Adipocyte (in vitro differentiated cells): ENCODE results near the gene GSG1L2.

Experiments used
- DNase-seq: peaks from one replicate; pipeline ENCODE4 v3.0.0-alpha.2; 2015; ENCODE audit warnings: low read depth
- H3K27me3 ChIP-seq: replicated peaks from 2 replicates; pipeline ENCODE4 v1.7.0; 2013; ENCODE audit warnings: mild to moderate bottlenecking, low read length, moderate library complexity; ENCODE audit not compliant: control insufficient read depth, insufficient read depth
- H3K36me3 ChIP-seq: 2 replicates; pipeline ENCODE4 v1.7.0; 2013; ENCODE audit warnings: low read length, mild to moderate bottlenecking, moderate library complexity; ENCODE audit not compliant: control insufficient read depth, insufficient read depth, severe bottlenecking
- H3K4me1 ChIP-seq: 2 replicates; pipeline ENCODE4 v1.7.0; 2013; ENCODE audit warnings: mild to moderate bottlenecking, low read length, moderate library complexity; ENCODE audit not compliant: control insufficient read depth, insufficient read depth
- H3K4me3 ChIP-seq: 2 replicates; pipeline ENCODE4 v1.7.0; 2013; ENCODE audit warnings: mild to moderate bottlenecking, low read length, moderate library complexity
- H3K9ac ChIP-seq: 2 replicates; pipeline ENCODE4 v1.7.0; 2013; ENCODE audit warnings: mild to moderate bottlenecking, low read length, moderate library complexity
- H3K9me3 ChIP-seq: 2 replicates; pipeline ENCODE4 v1.7.0; 2013; ENCODE audit warnings: mild to moderate bottlenecking, low read length, moderate library complexity; ENCODE audit not compliant: control insufficient read depth

The GSG1L2 gene

DNA sequence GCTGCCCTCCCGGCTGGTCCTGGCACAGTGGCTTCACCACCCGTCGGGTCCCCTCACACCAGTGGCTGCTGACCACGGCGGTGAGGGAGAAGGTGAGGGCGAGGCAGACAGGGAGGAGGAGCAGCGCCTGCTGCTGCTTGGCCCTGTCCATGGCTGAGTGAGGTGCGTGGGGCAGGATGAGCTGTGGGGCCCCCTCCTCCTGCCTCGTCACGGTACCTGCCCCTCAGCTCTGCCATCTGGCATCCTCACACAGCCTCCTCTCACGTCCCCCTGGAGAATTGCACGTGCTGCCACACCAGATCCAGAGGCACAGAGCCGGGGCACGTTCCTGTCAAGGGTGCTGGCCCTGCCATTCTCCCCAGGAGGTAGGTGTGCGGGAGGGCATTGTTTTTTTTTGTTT lies at the start of gene GSG1L2:
Gene GSG1L2, minus strand, starts transcription at position 159 of the 400 bp plus-strand sequence. Its CDS starts 8 bp downstream, at position 151.
- Histone ChIP-seq H3K9ac (no peak within 1 kb of the TSS), H3K9me3 (no peaks in the 10 kb centered on the region), H3K4me3 (no peak within 1 kb of the TSS), H3K4me1 (no peaks in the 10 kb centered on the region), H3K36me3 (no peaks in the 10 kb centered on the region), H3K27me3 (peaks cover 24% of the 10 kb centered on the region)
- no peak for DNase-seq

DNA sequence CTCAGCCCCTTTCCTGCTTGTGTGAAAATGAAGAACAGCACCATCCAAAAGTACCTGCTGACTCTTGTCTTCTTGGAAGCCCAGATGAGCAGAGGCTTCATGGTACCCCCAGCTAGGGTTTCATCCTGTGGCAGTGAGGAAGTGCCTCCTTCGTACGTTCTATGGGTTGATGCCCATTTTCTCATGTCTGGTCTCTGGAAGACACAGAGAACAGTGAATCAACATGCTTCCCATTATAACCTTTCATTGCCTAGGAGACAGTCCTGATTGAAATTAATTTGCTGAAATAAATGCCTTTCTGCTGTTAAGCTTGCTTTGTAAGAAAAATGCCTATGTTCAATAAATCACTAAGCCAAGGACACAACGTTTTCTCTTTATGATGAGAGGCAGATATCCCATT lies 46.7 kb upstream of the GSG1L2 start:
- Histone ChIP-seq H3K27me3 (no peaks in the 10 kb centered on the region), H3K9ac (no peak overlapping the region), H3K9me3 (peaks cover 3% of the 10 kb centered on the region), H3K36me3 (no peaks in the 10 kb centered on the region), H3K4me1 (peaks cover 24% of the 10 kb centered on the region), H3K4me3 (no peak overlapping the region)
- DNase-seq = no peak

DNA sequence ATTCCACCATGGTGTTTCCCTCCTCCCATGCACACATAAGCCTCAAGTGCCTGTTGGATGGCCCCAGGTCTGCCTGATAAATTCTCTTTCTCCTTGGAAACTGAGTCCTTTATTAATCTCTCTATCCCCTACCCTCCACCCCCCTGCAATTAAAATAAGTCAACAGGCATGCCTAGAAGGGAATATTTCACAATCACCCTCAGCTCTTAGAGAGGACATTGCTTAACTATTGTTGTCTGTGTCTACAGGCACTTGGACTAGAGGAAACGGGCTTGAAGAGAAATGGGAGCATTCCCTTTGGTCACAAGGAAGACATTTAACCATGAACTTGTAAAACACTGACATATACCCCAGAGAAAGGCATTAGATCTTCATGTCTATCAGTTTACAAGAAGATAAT lies 43.7 kb upstream of the GSG1L2 start:
- Histone ChIP-seq H3K9me3 (peaks cover 17% of the 10 kb centered on the region), H3K27me3 (no peaks in the 10 kb centered on the region), H3K36me3 (no peaks in the 10 kb centered on the region), H3K4me3 (no peak overlapping the region), H3K4me1 (peaks cover 14% of the 10 kb centered on the region), H3K9ac (peak overlapping the region; percentile 5)
- no peak for DNase-seq

DNA sequence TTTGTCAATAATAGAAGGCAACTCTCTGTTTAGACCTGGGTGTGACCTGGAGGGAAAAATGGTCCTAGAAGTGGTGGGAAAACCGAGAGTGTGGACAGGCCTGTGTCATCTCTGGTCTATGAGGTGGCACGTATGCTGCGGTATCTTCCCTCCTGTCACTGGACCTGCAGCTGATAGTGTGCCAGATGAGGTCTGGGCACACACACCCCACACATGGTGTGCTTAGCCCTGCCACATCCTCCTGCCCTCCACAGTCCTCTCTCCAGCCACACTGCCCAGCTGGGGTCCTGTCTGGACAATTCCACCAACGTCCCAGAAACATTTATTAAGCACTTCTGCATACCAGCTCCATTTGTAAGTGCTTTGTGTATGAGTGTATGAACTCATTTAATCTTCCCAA lies 41.1 kb upstream of the GSG1L2 start:
- Histone ChIP-seq H3K4me1 (peaks cover 14% of the 10 kb centered on the region), H3K4me3 (no peak overlapping the region), H3K9me3 (peaks cover 30% of the 10 kb centered on the region), H3K9ac (no peak overlapping the region), H3K27me3 (no peaks in the 10 kb centered on the region), H3K36me3 (no peaks in the 10 kb centered on the region)
- no peak for DNase-seq

DNA sequence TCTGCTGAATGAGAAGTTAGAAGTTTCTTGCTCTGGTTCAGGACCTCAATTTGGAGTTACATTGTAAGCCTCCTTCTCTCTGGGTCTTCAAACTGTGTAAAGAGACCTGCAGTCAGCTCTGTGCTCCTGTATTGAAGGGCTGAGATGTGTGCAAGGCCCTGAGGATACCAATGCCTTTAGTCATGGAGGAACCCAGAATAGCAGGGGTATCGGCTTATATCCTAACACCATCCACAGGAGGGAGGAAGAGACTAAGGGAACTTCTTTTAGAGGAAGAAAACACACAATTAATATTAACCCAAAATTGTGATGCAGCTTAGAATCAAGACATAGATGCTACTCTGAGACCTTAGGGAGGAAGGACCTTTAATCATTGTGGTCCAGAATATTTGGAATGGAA lies 40.3 kb upstream of the GSG1L2 start:
- no peaks in the 10 kb centered on the region for H3K27me3 ChIP-seq
- no peak for DNase-seq
- peaks cover 32% of the 10 kb centered on the region for H3K9me3 ChIP-seq
- no peaks in the 10 kb centered on the region for H3K36me3 ChIP-seq
- H3K4me1 ChIP-seq = peaks cover 14% of the 10 kb centered on the region
- H3K4me3 ChIP-seq = no peak overlapping the region
- no peak overlapping the region for H3K9ac ChIP-seq

DNA sequence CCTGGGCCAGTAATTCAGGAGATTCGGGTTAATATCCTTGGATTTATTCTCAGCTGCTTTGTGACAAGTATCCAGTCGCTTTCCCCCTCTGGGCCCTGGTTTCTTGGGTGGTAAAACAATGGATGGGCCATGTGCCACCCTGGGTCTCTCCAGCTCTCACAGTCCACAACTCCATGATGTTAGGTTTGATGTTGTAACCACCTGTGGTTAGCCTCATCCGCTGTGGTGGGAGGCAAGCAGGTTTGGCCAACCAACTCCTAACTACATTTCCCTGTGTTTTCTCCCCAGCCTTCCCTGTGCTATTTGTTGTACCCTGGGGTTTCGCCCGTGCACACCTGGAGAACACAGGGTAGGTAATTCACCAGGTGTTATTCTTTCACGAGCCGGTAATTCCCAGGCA lies 39.0 kb upstream of the GSG1L2 start:
- no peak for DNase-seq
- Histone ChIP-seq H3K27me3 (no peaks in the 10 kb centered on the region), H3K4me3 (no peak overlapping the region), H3K36me3 (no peaks in the 10 kb centered on the region), H3K9ac (no peak overlapping the region), H3K9me3 (peaks cover 29% of the 10 kb centered on the region), H3K4me1 (peaks cover 7% of the 10 kb centered on the region)

DNA sequence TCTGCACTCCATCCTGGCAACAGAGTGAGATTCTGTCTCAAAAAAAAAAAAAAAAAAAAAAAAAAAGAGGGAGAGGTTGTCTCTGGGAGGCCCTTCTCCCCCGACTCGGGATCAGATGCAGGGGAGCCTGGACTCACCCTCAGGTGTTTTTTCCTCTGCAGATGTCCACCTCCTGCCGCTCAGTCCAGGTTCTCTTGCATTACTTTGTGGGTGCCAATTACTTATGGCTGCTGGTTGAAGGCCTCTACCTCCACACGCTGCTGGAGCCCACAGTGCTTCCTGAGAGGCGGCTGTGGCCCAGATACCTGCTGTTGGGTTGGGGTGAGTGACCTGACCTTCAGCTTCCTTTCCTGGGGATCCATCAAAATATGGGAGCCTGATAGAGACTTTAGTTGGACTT lies 37.9 kb upstream of the GSG1L2 start:
- no peak overlapping the region for H3K9ac ChIP-seq
- H3K27me3 ChIP-seq = no peaks in the 10 kb centered on the region

DNA sequence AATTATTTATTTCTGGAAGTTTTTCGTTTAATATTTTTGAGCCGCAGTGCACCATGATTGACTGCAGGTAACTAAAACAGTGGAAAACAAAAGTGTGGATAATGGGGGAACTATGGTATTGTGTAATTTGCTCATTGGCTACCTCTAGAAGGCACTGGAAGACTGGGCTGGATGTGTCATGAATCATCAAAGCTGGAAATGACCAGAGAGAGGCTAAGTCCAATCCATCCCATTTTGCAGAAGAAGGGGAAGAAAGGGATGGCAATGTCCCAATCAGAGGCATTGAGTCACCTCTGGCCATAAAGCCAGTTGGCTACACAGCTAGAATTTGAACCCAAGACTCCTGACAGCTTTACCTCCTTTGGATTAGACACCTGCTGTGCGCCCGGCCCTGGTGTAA lies 33.2 kb upstream of the GSG1L2 start:
- no peaks in the 10 kb centered on the region for H3K36me3 ChIP-seq
- DNase-seq = no peak
- no peaks in the 10 kb centered on the region for H3K4me1 ChIP-seq
- no peaks in the 10 kb centered on the region for H3K27me3 ChIP-seq
- H3K4me3 ChIP-seq = no peak overlapping the region
- no peak overlapping the region for H3K9ac ChIP-seq
- H3K9me3 ChIP-seq = peaks cover 10% of the 10 kb centered on the region

More for the DNA sequence above, 37.9 kb upstream of the GSG1L2 start:
- no peak for DNase-seq
- H3K36me3 ChIP-seq = no peaks in the 10 kb centered on the region
- H3K4me1 ChIP-seq = no peaks in the 10 kb centered on the region
- peaks cover 29% of the 10 kb centered on the region for H3K9me3 ChIP-seq
- no peak overlapping the region for H3K4me3 ChIP-seq

DNA sequence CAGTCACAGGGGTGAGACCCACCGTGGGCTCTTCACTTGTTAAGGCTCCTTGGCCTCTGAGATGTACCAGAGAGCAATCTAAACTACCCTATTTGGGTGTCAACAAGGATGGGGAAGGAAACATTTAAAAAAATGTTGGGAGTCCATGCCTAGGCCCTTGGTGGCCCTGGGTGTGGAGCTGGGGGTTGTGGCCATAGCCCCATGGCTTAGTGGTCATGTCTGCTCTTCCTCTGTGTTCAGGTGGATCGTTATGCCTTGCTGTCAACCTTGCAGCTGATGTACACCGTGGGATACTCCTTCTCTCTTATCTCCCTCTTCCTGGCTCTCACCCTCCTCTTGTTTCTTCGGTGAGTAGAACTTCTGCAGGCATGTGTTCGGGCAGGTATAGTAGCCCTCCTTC lies 32.4 kb upstream of the GSG1L2 start:
- no peak for DNase-seq
- Histone ChIP-seq H3K27me3 (no peaks in the 10 kb centered on the region), H3K9me3 (peaks cover 9% of the 10 kb centered on the region), H3K4me1 (no peaks in the 10 kb centered on the region), H3K36me3 (no peaks in the 10 kb centered on the region), H3K4me3 (no peak overlapping the region), H3K9ac (no peak overlapping the region)

DNA sequence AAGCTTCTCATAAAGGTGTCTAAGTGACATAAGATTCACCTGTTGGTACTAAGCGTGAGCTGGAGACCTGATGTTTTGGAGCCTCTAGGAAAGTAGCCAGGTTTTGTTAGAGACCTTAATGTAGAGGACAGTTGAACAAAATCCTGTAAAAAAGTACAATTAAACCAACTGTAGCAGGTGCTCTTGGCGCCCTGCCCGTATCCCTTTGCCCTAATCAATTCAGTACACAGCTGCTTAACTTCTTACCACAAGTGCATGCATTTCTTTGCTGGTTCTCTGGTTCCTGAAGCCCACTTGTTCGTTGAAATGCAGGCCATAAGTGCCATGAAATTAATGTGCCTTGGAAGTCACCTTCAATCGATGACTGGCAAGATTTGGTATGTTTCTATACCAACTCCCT lies 28.3 kb upstream of the GSG1L2 start:
- Histone ChIP-seq H3K4me3 (no peak overlapping the region), H3K9ac (no peak overlapping the region), H3K4me1 (no peaks in the 10 kb centered on the region), H3K36me3 (no peaks in the 10 kb centered on the region), H3K9me3 (no peaks in the 10 kb centered on the region), H3K27me3 (peaks cover 2% of the 10 kb centered on the region)
- DNase-seq = no peak

DNA sequence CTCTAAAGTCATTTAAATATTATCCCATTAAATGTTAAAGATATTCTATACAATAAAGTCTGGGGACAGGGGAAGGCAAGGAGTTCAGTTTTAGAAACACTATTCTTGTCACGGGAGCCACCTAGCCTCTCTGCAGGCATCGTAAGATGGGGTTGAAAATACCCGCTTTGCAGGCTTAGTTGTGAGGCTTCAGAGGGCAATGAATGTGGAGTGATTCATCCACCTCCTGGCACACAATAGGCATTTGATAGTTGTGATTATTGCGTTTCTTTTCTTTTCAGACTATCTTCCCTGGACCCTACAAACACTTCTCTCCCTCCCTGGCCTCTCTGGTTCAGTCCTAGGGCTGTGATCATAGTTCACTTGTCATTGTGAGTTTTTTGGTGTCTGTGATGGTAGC lies 23.4 kb upstream of the GSG1L2 start:
- Histone ChIP-seq H3K9me3 (no peaks in the 10 kb centered on the region), H3K4me3 (no peak overlapping the region), H3K36me3 (no peaks in the 10 kb centered on the region), H3K4me1 (peaks cover 23% of the 10 kb centered on the region), H3K27me3 (peaks cover 2% of the 10 kb centered on the region), H3K9ac (no peak overlapping the region)
- DNase-seq = no peak

DNA sequence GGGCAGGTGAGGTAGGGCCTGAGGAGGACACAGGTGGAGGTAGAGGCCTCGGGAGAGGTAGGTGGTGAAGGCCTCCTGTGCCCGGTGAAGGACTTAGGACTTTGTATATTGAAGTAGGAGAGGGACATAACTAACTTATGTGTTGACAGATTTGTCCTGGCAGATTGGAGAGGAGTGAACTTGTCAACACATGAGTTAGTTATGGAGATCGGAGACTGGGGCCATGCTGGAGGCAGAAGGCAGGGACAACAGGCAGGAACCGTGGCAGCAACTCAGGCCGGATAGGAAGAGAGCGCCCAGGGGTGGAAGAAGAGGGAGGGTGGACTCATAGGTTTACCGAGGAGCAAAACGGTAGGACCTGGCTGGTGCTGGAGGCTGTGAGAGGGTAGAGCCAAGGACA lies 22.3 kb upstream of the GSG1L2 start:
- Histone ChIP-seq H3K9ac (no peak overlapping the region), H3K27me3 (peaks cover 2% of the 10 kb centered on the region), H3K4me1 (peaks cover 29% of the 10 kb centered on the region), H3K9me3 (no peaks in the 10 kb centered on the region), H3K36me3 (no peaks in the 10 kb centered on the region), H3K4me3 (no peak overlapping the region)
- no peak for DNase-seq
